Measurements from ENCODE around the gene GNB1. TPM values are rescaled to one million over a fixed set of nuclear protein-coding genes. Genes with fewer than 3 reads are reported as not detected.
A peak's percentile ranks its signal among the peaks of the same experiment; 100 is the strongest.

Gene GNB1
- total and polyA plus RNA-seq, 9 of the 15 experiments (the other 6 are each of a cell fraction or from before 2014, with no cell fraction given) = 34.3 to 388 (median 114) TPM

- TF ChIP-seq HBP1 (CRISPR knock-in tag; IDR thresholded peaks at IDR 0.05) (no peak), ZFX (CRISPR knock-in tag; IDR thresholded peaks at IDR 0.05) (peak; percentile 38), ZBTB2 (IDR thresholded peaks at IDR 0.05) (peak; percentile 41; the same call in 1 of the 2 replicates), ATF1 (CRISPR knock-in tag; IDR thresholded peaks at IDR 0.05) (no peak), ATF1 (tag; IDR thresholded peaks at IDR 0.05) (0 out of 2 replicates have a peak, but pooled peaks have one; percentile 21), SP1 (CRISPR knock-in tag; IDR thresholded peaks at IDR 0.05) (peak; percentile 68; the same call in 1 of the 2 replicates), NFE2 (IDR thresholded peaks at IDR 0.05; ENCODE audit: low read depth) (0 out of 2 replicates have a peak, but pooled peaks have one; percentile 26), AFF4 (CRISPR knock-in tag; IDR thresholded peaks at IDR 0.05) (0 out of 2 replicates have a peak, but pooled peaks have one; percentile 31), POLR2A (conservative IDR thresholded peaks at IDR 0.05) (no peak), EP400 (IDR thresholded peaks at IDR 0.05) (peak; percentile 36), MNT (conservative IDR thresholded peaks at IDR 0.05) (0 out of 4 replicates have a peak, but pooled peaks of 1 of the 2 experiments have one; percentile 31), ZNF592 (IDR thresholded peaks at IDR 0.05) (peak; percentile 69; the same call in 1 of the 2 replicates), GABPA (tag; conservative IDR thresholded peaks at IDR 0.05; ENCODE audit: low read depth) (peak; percentile 87)
Measured at GRCh38 chr1:1779691-1780597, 110.9 kb downstream of the GNB1 start (continued).
